Lower leg skin (tissue), 3 donors: ENCODE results near the gene TTC12.

Source experiments
- CTCF ChIP-seq, 3 donors: fragments of 450-650 bp; IDR thresholded peaks; one replicate each; pipeline ENCODE4 v1.5.1; 2016; ENCODE audit warnings: antibody characterized with exemption in 3 of 3, mild to moderate bottlenecking in 3 of 3, moderate library complexity in 2 of 3
- POLR2A ChIP-seq, 2 donors: fragments of 450-650 bp; IDR thresholded peaks; one replicate each; pipeline ENCODE4 v1.6.1; 2016 to 2017; ENCODE audit warnings: antibody characterized with exemption in 2 of 2, mild to moderate bottlenecking in 1 of 2, moderate library complexity in 1 of 2

GRCh38 chr11:113304916-113305315, 9.5 kb upstream of the TTC12 start:
- TF ChIP-seq POLR2A (IDR thresholded peaks at IDR 0.05) (no peak), CTCF (IDR thresholded peaks at IDR 0.05) (no peak)
